Muscle layer of colon (tissue), 2 donors: Measurements from ENCODE around the gene SGPL1.

Experiments used
- H3K27ac ChIP-seq: one replicate; pipeline ENCODE4 v1.7.0; 2013; ENCODE audit warnings: low read depth, mild to moderate bottlenecking, low read length, moderate library complexity
- H3K27me3 ChIP-seq, 2 donors: one replicate each; pipeline ENCODE4 v1.7.0; 2013; ENCODE audit warnings: low read length in 2 of 2, mild to moderate bottlenecking in 2 of 2; ENCODE audit not compliant: insufficient read depth in 2 of 2, control insufficient read depth in 1 of 2
- H3K36me3 ChIP-seq: one replicate; pipeline ENCODE4 v1.7.0; 2013; ENCODE audit warnings: mild to moderate bottlenecking, low read length; ENCODE audit not compliant: insufficient read depth
- H3K4me1 ChIP-seq: one replicate; pipeline ENCODE4 v1.7.0; 2013; ENCODE audit warnings: mild to moderate bottlenecking, low read length; ENCODE audit not compliant: insufficient read depth
- H3K4me3 ChIP-seq, 2 donors: one replicate each; pipeline ENCODE4 v1.7.0; 2013; ENCODE audit warnings: low read length in 2 of 2, low read depth in 1 of 2, mild to moderate bottlenecking in 1 of 2, moderate library complexity in 1 of 2
- H3K9ac ChIP-seq: one replicate; pipeline ENCODE4 v1.7.0; 2013; ENCODE audit warnings: low read length
- H3K9me3 ChIP-seq: one replicate; pipeline ENCODE4 v1.7.0; 2013; ENCODE audit warnings: mild to moderate bottlenecking, low read length
- donor health status: abdominal sarcoma.
- donor health status: Adenocarcinoma of cecum.

SGPL1 gene

DNA sequence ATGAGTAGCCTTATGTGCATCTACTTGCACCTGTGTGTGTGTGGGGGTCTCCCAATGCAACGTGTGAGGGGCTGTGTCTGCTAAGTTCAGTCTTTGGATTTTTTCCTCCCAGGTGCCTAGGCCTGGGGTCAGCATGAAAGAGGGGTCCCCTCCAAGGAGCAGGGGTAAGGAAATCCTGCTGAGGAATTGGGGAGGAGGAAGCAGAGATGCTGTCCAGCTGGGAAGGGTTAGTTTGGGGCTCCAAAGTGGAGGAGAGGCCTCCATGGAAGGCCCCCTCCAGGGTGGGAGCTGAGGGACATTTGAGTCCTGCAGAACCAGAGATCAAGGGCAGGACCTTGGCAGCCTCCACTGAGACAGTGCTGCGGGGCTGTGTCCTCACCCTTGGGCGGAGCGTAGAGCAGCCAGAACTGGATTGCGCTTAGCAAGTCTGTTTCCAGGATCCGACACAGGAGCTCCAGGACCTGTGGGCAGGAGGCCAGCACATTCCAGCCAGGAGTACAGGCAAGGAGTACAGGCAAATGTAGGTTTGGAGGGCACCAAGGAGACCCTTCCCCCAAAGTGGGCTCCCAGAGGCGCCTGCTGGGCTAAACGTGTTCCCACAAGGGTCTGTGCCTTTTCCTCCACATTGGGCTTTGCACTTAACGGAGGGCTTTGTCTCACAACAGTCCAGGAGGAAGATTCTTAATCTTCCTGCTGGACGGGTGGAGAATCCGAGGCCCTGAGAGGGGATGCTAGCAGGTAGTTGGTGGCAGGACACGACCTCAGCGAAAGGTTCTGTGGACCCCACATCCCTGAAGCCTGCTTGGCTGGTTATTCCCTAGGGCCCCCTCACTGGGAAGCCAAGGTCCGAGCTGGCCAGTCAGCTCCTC, 40.7 kb upstream of the SGPL1 start:
- H3K4me3 ChIP-seq, result no peak overlapping the region
- no peaks in the 10 kb centered on the region for H3K9me3 ChIP-seq
- no peak overlapping the region for H3K27ac ChIP-seq
- no peak overlapping the region for H3K9ac ChIP-seq
- H3K36me3 ChIP-seq, result no peaks in the 10 kb centered on the region
- H3K4me1 ChIP-seq, result no peaks in the 10 kb centered on the region
- H3K27me3 ChIP-seq, result no peaks in the 10 kb centered on the region

DNA sequence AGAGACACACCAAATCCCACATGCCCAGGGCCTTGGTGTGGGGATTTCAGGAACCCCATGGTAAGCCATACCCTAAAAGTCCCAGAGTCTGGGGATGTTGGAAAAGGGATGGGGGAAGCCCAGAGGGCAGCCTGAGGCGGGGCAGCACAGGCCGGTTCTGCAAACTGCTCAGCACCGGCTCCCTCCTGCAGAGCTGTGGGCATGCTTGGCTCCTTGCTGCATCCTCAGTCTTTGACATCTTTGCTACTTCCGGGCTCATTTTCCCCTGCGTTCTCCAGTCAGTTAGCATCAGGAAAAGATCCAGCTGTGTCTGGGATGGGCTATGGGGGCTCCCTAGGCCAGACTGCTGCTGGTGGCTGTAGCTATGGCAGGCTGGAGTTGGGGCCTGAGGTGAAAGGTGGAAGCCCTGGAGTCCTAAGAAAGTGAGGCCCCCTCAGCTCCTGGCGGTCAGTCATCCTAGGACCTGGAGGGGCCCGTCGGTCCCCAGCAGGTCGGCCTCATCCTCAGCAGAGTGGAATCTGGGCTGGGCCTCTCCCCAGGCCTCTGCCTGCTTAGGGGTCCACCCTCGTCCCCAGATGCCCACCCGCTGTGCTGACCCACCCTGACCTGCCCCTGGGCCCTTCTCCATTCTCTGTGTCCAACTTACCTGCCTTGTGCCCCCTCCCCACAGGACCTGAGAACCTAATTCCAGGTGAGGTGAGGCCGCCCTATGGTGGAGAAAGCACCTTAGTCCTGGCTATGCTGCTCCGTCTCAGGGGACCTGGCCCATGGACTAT, 39.9 kb upstream of the SGPL1 start:
- no peaks in the 10 kb centered on the region for H3K9me3 ChIP-seq
- no peaks in the 10 kb centered on the region for H3K27me3 ChIP-seq
- no peak overlapping the region for H3K27ac ChIP-seq
- H3K9ac ChIP-seq, result no peak overlapping the region
- no peaks in the 10 kb centered on the region for H3K4me1 ChIP-seq
- no peak overlapping the region for H3K4me3 ChIP-seq
- no peaks in the 10 kb centered on the region for H3K36me3 ChIP-seq

DNA sequence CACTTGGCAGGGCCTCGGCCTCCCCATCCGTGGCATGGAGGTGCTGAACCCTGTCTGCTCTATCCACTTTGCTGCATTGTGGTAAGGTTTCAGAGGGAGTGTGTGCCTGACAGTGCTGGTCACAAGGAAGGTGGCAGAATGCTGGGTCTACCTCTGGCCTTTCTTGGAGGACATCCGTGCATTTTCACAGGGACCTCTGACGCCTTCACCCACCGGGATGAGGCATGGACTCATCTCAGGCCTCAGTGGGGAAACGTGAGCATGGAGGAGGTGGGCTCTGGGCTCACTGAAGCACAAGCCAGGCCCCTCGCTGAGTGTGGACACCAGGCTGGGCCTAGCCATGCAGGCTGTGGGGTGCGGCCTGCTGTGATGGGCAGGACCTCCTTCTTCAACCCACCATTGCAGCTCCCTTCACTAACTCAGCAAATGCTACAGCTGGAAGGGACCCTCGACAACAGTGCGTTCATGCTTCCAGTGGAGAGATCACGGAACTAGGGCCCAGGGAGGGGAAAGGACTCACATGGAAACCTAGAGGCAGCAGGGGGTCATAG, 39.2 kb upstream of the SGPL1 start:
- H3K4me3 ChIP-seq, result no peak overlapping the region
- no peaks in the 10 kb centered on the region for H3K27me3 ChIP-seq
- H3K4me1 ChIP-seq, result no peaks in the 10 kb centered on the region
- no peaks in the 10 kb centered on the region for H3K36me3 ChIP-seq
- H3K9me3 ChIP-seq, result no peaks in the 10 kb centered on the region
- H3K9ac ChIP-seq, result no peak overlapping the region
- H3K27ac ChIP-seq, result no peak overlapping the region

DNA sequence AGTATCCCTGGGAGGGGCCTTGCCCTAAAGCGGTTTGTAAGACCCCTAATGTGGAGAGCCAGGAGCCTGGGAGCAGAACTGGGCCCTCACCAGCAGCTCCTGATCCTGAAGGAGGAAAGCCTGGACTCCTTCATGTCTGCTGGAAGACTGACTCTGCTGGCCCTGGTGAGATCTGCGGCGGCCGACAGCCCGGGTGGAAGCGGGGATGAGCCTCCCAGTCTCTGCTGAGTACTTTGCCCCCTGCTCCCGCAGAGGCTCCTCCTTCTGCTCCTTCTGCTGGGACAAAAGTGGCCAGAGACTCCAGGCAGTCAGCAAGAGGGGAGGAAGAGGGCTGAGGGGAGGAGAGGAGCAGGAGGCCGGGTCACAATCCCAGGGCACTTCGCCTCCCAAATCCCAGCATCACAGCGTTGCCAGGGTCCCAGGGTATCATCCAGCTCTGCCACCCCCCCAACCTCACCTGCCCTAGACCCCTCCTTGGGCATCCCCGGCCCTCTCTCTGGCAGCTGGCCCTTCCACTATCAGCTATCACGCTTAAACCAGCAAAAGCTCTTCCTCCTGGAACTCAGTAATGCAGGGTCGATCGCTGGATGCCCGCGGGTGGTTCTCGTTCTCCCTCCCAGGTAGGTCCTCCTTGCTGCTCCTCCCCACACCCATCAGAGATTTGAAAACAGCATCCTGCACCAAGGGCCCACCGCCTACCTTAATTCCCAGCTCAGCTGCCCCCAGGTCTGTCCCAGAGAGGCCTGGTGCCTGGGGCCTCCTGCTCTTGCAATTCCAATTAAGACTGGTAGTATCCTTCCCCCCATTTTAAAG, 38.5 kb upstream of the SGPL1 start:
- Histone ChIP-seq H3K4me3 (no peak overlapping the region), H3K9ac (no peak overlapping the region), H3K36me3 (no peaks in the 10 kb centered on the region), H3K27ac (no peak overlapping the region), H3K27me3 (no peaks in the 10 kb centered on the region), H3K9me3 (no peaks in the 10 kb centered on the region), H3K4me1 (no peaks in the 10 kb centered on the region)

DNA sequence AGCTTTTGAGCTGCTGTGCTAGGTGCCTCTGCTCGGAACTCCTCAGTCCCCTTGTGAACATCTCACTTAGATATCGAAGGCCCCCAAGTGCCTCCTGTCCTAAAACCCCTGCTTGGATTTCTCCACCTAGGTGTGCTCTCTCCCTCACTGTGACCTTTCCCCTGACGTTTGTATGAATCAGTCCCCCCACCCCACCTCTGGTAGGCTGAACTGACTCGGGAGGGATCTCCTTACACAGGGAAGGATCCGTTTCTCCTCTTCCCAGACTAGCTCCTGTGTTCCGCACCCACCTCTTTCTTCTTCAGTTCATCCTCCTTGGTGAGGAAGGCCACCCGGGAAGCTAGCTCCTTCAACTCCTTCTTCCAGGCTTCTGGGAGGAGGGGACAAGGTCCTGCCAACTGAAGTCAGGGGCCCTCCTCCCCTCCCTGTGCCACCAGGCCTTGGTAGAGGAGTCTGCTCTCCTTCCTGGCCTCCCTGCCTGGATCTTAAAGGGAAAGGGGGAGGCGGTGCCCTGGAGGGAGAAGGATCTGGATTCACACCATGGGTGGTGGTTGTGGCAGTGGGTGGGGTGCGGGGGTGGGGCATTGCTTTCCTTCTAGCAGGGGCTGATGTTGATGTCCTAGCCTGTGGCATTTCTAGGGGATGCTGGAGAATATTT, 37.4 kb upstream of the SGPL1 start:
- no peak overlapping the region for H3K4me3 ChIP-seq
- H3K36me3 ChIP-seq, result no peaks in the 10 kb centered on the region
- H3K27ac ChIP-seq, result no peak overlapping the region
- no peaks in the 10 kb centered on the region for H3K9me3 ChIP-seq
- no peaks in the 10 kb centered on the region for H3K27me3 ChIP-seq
- no peaks in the 10 kb centered on the region for H3K4me1 ChIP-seq
- no peak overlapping the region for H3K9ac ChIP-seq

DNA sequence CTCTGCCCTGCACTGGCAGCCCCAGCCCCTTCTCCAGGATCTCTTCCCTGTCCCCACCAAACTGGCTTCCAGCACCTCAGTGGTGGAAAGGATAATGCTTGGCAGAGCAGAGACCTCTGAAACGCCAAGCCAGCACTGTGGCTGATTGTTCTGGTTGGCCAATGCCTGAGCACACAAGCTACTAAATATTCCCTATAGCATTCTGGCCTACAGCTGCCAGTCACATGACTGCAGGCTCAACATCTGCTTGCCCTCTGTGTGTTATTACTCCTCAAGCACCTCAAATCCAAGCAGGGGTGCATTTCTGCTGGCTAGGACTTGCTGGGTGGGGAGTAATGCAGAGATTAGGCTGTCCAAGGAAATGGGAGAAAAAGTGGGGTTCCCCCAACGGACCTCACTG, 36.7 kb upstream of the SGPL1 start:
- Histone ChIP-seq H3K4me3 (no peak overlapping the region), H3K36me3 (no peaks in the 10 kb centered on the region), H3K27me3 (no peaks in the 10 kb centered on the region), H3K27ac (no peak overlapping the region), H3K9ac (no peak overlapping the region), H3K9me3 (no peaks in the 10 kb centered on the region), H3K4me1 (no peaks in the 10 kb centered on the region)

DNA sequence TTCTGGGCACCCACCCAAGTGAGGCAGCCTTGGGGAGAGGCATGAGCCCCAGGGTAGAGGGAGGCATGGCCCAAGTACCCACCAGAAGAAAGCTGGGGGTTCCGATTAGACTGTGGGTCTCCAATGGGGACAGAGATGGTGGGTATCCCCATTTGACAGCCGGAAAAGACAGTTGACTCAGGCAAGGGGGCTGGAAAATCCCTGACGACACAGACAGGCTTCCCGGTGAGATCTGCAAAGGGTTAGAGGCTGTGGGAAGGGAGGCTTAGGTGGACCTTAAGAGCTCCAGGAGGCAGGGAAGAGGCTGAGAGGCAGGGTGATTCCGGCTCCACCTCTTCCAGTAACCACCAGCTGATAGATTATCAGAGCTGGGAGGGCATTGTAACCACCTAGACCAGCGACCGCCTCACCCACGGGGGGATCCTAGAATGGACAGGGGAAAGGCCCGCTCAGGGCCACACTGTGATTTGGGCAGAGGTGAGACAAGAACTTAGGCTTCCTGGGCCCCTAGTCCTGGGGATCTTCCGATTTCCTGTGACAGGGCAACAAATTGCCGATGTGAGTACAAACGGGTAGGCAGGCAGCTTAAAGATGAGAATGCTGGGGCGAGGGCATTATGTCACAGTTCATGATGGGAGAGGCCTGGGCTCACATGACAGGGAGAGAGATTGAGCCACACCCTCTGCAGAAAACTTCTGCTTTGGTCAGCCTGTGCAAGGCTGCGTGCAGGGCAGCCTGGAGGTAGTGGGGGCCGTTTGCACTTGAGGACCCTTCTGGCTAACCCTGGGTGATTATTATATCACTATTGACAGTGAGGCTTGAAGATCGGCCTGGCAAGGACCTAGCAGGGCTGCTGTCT, 36.0 kb upstream of the SGPL1 start:
- no peak overlapping the region for H3K9ac ChIP-seq
- no peaks in the 10 kb centered on the region for H3K9me3 ChIP-seq
- H3K36me3 ChIP-seq, result no peaks in the 10 kb centered on the region
- no peak overlapping the region for H3K27ac ChIP-seq
- H3K4me1 ChIP-seq, result no peaks in the 10 kb centered on the region
- H3K4me3 ChIP-seq, result no peak overlapping the region
- H3K27me3 ChIP-seq, result no peaks in the 10 kb centered on the region

DNA sequence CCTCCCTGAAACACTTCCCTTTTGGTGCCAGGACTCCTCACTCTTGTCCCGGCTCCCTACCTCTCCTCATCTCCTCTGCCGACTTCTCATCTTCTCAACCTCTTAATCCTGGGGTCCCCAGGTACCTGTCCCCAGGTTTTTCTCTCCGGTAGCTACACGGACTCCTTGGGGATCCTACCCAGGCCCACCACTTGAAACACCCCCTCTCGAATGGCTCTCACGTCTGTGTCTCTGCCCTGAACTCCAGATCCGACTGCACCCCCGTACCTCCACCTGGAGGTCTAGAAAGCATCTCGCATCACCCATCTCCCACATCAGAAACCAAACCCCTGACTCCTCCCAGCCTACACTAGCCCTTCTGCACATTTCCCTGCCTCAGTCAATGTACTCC, 35.4 kb upstream of the SGPL1 start:
- no peak overlapping the region for H3K9ac ChIP-seq
- no peak overlapping the region for H3K27ac ChIP-seq
- no peaks in the 10 kb centered on the region for H3K27me3 ChIP-seq
- no peaks in the 10 kb centered on the region for H3K36me3 ChIP-seq
- H3K4me3 ChIP-seq, result no peak overlapping the region
- H3K4me1 ChIP-seq, result no peaks in the 10 kb centered on the region
- no peaks in the 10 kb centered on the region for H3K9me3 ChIP-seq

DNA sequence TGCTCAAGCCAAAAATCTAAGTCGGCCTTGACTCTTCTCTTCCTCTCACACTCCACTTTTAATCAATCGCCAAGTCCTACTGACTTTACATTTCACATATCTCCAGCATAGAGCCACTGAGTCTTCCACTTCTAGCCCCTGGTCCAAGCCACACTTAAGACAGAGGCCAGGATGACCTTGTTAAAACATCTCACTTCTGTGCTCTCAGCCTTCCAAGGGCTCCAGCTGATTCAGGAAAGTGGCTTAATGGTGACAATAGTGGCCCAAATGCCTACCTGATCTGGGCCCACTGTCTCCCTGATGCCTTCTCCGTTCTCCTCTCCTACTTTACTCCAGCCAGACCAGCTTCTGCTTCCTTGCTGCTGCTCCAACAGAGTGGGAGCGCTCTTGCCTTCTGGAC, 35.0 kb upstream of the SGPL1 start:
- Histone ChIP-seq H3K36me3 (no peaks in the 10 kb centered on the region), H3K9ac (no peak overlapping the region), H3K27ac (no peak overlapping the region), H3K9me3 (no peaks in the 10 kb centered on the region), H3K27me3 (no peaks in the 10 kb centered on the region), H3K4me1 (no peaks in the 10 kb centered on the region), H3K4me3 (no peak overlapping the region)

DNA sequence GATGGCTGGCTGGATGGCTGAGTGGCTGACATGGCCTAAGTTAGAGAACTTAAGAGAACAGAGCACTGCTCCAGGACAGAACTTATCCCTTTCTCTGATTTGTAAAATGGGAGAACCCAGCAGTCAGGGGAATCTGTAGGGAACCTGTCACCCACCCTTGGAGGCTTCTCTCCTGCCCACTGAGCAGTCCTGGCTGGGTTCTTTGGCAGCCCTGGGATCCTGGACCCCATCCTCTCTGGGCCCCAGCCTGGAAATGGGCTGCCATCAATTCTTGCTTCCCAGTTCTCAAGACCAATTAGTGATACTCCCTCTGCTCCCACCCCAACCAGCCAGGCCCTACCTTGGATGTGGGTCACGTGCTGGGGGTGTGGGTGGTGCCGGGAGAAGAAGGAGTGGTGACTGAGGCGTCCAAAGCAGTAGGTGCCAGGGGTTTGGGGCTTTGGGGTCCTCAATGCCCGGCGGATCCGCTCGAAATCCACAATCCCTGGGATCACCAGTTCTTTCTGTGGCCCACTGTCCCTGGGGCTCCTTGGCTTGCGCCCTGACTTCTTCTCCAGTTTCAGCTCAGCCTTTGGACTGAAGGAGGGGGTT, 34.2 kb upstream of the SGPL1 start:
- no peaks in the 10 kb centered on the region for H3K27me3 ChIP-seq
- no peak overlapping the region for H3K27ac ChIP-seq
- H3K4me3 ChIP-seq, result no peak overlapping the region
- H3K4me1 ChIP-seq, result no peaks in the 10 kb centered on the region
- no peaks in the 10 kb centered on the region for H3K36me3 ChIP-seq
- no peaks in the 10 kb centered on the region for H3K9me3 ChIP-seq
- no peak overlapping the region for H3K9ac ChIP-seq
